Measurements from ENCODE around the gene IL7R.
"Not testable (repeated sequence)": the region's sequence is repeated elsewhere in the genome, so short reads cannot be mapped to it uniquely, and the experiment has no call there.

The IL7R gene

DNA sequence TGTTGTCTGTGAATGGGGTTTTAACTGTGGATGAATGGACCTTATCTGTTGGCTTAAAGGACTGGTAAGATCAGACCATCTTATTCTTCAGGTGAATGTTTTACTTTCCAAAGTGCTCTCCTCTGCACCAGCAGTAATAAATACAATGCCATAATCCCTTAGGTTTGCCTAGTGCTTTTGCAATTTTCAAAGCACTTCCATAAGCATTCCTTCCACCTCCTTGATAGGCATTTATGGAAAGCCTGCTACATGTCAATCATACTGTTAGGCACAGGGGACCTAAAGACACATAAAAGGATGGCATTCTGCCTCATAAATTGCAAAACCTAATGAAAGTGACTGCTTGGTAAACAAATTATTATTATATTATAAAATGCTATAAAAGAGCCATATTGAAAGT, 21.4 kb downstream of the IL7R start:
- DNase-seq = no peak

DNA sequence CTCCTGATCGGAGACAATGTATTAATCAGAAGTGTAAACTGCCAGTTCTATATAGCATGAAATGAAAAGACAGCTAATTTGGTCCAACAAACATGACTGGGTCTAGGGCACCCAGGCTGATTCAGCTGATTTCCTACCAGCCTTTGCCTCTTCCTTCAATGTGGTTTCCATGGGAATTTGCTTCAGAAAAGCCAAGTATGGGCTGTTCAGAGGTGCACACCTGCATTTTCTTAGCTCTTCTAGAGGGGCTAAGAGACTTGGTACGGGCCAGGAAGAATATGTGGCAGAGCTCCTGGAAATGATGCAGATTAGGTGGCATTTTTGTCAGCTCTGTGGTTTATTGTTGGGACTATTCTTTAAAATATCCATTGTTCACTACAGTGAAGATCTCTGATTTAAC, 22.4 kb downstream of the IL7R start:
- DNase-seq = no peak

DNA sequence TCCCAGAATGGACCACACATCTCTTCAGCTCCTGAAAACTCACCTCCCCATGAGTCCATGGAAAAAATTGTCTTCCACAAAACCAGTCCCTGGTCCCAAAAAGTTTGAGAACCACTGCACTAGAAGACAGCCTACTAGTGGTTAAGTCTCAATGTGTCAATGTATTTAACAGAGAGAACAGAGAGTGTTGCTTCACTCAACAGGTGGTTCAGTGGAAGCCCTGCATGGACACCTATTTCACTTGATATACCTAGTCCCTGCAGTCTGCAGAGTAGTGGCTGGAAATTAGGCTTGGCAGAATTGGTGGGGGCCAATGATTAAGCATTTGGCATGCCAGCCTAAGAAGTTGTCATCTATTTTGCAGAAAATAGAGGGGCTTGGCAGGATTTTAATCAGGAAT, 23.0 kb downstream of the IL7R start:
- no peak for DNase-seq

DNA sequence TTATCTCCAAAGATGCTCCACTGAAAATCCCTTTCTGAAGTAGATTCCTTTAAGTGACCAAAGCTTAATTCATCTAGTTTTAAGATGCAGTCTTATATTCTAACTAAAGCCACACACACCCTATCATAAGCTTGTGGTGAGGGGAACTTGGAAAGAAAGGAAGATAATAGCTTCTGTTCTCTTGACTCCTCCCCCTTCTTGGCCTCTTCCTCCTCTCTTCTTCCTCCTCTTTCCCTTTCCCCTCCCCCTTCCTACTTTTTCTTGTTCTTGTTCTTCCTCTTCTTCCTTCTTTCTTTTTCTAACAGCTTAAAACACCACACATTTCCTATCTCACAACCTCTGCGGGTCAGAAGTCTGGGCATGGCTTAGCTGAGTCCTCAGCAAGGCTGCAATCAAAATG, 23.5 kb downstream of the IL7R start:
- no peak for DNase-seq

DNA sequence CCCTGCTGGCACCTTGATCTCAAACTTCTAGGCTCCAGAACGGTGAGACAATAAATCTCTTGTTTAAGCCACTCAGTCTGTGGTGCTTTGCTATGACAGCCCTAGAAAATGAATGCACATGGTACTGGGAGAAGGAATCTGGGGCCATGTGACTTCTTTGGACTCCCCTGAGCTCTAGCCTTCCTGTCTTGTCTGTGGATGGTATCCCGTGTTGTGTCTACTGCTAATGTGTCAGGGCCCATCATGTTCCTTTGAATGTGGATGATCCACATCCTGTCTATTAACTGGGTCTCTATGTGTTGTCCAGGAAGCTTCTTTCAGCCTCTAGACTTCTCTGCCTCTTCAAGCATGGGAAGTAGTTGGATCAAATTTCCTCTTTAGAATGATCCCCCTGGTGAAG, 25.1 kb downstream of the IL7R start:
- no peak for DNase-seq

DNA sequence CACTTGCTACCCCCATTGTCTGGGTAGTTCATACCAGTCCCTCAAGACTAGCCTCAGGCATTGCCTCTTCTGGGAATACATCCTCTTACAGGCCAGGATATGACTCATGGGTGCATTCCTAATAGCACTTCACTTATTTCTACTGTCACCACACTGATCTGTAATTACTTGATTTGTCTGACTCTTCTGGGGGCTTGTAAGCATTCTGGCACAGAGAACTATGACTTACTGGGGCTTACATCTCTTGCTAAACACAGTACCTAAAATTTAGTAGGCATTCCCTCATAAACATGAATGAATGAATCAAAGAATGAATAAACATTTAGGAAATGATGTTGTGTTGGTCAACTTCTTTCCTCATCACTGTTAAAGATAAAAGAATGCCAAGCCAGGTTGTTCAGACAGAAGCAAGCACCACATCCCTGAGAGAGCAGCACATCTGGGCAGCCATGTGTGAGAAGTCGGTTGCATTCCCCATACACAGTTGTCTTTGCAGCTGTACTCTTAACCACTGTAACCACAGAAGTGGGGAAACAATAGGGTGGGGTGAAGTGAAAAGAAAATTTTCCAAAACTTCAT, 27.6 kb downstream of the IL7R start:
- no peak for DNase-seq

DNA sequence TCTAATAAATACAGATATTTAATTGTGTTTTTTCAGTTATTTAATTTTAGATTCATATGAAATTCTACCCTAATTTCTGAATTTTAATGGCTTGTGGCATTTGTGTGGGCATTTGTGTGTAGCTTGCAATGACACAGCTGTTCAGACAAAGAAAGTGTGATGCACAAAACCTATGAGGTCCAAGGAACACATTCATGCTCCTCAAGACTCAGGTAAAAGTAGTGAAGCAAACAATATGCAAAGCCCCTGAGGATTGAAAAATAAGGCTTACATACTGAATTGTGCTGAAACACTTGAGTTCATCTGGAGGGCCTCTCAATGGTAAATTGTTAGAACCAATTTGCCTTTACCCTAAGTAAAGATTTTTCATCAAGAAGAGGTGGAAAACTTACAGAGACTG, 28.1 kb downstream of the IL7R start:
- no peak for DNase-seq

DNA sequence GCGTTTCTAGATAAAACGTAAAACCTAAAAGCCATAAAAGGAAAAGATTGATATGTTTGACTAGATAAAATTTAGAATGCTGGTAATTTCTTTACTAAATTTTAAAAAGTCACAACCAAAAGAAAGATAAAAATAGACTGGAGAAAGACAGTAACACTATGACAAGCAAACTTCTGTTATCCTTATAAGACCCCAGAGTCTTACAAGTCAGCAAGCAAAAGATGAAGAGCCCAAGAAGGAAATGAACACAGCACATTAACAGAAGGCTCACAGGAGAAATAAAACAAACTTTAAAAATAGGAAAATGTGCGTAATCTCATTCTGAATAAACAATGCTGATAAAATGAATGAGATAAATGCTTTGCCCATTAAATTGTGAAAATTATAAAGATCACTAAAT, 29.7 kb downstream of the IL7R start:
- DNase-seq = no peak

DNA sequence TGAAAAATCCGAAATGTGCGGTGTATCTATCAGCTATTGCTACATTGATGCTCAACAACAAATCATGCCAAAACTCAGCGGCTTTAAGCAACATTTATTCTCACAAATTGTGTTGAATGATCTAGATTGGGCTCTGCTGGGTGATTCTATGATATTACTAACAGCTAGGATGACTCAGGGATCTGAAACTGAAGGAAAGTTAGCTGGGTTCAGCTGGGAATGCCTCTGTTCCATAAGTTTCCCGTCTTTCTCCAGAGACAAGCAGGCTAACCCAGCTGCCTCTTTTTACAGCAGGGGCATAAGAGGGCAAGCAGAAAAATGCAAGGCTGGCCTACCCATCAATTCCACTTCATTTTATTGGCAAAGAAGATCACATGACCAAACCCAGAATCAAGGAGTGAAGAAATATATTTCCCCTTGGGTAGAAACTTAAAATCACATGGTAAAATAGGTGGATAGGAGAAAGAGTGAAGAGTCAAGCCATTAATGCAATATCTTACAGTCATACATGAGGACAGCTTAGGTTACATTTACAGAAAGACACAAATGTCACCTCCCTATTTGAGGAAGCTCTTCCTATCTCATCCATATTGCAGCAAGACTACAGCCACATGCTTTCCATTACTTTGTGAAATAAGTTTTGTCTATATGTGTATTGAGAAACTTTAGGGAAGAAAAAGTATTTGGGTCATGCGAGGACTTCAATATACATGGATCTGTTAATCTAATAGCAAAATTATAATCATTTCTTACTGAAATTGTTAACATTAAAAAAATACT, 30.8 kb downstream of the IL7R start:
- no peak for DNase-seq

DNA sequence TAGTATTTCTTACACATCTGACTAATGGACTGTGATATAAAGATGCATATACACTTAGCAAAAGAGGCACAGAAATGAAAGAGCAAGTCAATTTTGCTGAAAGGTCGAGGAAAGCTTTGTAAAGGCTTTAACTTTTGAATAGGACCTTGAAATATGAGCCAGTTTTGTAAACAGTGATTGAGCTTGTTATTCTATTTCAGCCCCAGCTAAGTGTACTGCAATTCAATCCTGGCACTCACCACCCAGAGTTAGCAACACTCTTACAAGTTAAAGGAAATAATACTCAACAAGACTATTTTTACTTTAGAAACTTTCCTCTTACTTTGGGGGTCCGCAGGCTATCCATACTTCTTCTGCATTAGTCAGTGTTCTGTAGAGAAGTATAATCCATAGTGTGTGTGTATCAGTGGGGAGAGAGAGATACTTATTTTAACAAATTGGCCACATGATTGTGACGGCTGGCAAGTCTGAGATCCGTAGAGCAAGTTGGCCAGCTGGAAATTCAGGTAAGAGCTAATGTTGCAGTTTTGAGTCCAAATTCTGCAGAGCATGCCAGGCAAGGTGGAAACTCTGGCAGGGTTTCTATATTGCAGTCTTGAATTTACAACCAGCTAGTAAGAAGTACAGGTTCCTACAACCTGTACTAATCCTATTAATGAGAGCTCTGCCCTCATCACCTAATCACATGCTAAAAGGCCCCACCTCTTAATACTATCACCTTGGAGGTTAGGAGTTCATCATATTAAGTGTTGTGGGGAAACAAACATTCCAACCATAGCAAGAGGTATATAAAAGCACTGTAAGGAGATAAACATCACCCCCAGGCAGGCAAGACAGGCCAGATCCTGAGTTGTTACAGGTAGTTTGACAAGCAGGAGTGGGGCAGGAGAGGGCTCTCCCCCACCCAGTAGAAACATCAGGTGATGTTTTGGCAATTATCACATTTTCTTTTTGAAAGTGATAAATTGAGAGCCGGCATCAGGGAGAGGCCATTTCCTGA, 33.6 kb downstream of the IL7R start:
- DNase-seq = no peak

DNA sequence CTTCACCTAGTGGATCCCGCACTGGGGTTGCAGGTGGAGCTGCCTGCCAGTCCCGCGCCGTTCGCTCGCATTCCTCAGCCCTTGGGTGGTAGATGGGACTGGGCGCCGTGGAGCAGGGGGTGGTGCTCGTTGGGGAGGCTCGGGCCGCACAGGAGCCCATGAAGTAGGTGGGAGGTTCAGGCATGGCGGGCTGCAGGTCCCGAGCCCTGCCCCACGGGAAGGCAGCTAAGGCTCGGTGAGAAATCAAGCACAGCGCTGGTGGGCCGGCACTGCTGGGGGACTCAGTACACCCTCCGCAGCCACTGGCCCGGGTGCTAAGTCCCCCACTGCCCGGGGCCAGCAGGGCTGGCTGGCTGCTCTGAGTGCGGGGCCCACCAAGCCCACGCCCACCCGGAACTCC, 36.1 kb downstream of the IL7R start:
- DNase-seq = not testable (repeated sequence)

DNA sequence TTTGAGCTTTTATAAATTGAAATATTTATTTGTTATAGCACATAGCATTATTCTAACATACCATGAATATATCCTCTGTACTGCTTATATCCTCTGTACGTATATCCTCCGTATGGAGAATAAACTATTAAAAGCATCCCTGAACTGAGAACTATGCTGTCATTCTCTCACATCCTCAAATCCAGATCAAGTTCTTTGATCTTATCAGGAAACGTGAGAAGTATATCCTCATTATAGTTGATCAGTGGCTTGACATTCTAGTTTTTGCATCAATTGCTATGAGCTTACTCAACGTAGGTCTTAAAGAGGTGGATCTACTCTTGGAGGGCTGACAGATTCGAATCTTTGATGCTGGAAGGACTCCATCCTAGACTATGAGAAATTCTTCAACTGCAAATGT, 37.4 kb downstream of the IL7R start:
- no peak for DNase-seq

DNA sequence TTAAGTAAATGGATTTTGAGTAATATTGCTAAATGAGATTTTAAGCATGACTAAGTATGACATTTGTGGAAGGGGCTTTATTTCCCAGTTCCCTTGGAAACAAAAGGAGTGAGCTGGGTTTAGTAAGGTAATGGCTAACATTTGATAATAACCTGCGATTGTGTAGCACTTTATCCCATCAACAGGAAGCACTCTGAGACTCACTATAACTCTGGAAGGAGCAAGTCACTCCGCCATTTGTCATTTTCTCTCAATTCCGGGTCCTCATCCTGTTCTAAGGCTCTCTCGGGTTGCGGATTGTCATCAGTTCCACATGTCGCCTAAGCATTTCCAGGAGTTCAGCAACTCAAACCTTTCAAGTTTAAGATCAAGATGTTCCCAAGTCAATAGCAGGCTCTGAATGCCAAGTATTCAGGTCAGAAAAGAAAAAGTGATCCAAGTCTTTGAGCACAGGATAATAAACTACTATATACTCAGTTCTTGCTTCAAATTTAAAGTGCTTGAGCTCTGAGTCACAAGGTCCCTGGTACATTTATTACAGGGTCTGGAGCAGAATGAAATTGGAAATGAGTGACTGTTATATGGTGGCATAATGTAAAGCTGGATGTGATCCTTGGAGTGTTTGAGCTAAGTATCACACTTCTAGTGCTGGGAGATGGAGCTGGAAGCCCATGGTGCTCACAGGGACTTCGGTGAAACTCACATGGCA, 42.4 kb downstream of the IL7R start:
- DNase-seq = no peak

DNA sequence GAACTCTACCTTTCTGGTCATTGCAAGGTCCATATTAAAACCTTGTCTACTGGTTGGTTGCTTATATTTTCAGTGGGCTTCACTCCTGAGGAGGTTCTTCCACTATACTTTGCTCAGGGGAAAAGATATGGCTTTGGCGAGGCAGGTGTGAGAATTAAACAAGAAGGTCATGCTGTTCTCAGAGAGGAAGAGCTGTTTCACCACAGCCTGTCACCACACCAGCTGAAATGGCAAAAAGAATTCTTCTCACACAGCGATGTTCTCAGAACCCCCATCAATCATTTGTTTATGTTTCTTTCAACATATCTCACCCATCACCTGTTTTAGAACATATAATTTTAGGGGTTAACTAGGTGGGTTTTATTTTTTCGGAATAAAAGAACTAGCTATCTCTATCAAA, 43.1 kb downstream of the IL7R start:
- DNase-seq = no peak

DNA sequence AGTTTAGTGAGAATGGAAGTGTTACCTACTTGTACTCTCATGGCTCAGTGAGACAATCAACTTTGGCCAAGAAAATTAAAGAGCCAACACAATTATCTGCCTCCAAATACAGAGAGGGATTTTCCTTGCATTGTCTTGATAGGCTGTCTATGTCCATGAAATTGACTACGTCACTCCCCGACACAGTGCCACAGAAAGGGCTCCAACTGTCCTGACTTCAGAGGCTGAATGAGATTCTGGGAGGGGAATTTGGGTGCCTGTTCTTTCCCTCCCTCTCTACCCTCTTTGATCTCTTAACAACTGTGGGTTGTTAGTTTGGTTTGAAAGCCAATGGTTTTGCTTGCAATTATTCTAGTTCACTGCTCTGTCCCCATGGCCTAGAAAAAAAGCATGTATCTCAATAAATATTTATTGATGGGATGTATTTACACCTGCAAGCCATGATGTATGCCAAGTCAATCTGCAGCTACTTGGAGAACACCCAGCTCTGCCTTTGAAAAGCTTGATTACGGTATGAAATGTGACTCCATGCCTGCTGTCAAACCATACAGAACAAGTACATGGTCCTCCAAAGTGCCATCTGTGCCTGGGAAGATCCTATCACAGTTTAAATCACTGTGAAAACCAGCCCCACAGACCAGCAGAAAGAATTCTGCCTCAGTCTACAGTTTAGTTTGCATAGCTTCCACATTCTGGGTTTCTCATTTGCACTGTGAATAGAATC, 44.4 kb downstream of the IL7R start:
- no peak for DNase-seq

DNA sequence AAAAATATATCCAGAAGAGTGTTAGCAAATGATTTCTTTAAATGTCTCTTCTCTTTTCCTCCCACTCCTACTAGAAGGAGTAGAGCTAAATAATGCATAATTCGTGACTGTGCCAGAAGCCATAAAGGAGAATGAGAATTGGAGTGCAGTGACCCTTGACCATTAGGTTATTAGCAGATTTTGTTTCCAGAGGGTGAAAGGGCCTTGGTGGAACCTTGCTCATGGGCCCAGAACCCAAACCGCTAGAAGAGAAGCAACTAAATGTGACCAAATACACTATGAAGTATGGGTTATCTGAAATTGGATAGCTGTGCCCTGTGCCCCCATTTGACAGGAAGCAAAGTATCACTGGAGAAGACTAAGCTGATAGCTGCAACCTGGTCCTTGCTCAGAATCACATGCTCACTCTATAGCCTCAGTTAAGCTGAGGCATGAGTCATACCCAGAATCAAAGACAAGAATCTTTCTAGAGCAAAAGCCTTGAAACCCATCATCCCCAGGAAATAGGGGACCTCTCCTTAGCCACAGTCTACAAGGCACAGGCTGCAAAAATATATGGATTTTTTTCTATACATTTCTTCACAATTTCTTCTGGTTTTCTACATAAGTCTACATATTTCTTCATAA, 45.5 kb downstream of the IL7R start:
- DNase-seq = no peak

DNA sequence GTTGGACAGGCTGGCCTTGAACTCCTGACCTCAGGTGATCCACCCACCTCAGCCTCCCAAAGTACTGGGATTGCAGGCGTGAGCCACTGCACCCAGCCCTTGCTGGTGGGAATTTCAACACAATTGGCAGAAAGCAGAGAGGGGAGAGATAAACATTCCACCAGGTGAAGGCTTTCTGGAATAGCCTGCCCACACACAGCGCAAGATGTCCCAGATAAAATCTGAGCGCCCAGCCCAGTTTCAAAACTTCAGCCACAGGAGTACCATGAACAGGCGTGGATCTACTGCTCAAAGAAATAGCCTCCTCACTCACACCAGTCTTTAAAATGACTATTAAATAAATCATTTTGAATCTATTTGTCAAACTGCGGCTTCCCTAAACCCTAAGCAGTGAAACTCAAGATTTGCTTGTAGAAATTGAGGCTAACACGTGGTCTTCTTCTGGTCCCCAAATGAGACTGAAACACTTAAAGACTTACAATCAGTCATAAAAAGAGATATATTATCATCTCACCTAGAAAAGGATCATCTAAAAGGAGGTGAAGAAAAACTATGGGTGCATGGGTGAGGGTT, 47.0 kb downstream of the IL7R start:
- DNase-seq = no peak

DNA sequence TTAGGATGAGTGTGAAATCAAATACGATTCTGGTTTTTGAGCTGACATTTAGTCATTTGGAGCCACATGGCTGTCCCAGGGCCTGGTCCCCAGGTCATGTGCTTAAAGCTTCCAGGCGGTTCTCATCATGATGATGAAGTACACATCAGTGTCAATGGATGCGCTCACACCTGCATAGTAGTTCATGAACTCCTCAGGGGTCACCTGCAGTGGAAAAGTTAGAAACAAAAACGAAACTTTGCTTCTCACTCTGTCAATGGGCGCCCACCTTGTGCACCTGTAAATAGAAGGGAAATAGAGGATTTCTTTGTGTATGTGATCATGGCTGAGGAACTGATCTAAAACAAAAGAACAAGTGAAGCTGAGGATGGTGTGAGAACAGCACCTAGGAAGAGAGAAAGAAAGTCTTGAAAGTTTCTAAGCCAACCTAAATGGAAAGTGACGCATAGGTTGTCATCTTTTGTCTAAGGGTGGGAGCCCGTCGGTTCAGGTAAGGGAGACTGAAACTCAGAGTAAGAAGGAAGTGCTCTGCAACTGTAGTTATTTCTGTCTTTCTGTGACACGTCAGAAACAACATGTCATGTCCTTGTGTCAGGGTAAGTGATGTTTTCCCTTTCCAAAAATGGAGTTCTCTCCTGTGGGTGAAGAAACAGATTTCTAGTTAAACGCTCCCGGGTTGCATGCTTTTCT, 47.9 kb downstream of the IL7R start:
- no peak for DNase-seq

DNA sequence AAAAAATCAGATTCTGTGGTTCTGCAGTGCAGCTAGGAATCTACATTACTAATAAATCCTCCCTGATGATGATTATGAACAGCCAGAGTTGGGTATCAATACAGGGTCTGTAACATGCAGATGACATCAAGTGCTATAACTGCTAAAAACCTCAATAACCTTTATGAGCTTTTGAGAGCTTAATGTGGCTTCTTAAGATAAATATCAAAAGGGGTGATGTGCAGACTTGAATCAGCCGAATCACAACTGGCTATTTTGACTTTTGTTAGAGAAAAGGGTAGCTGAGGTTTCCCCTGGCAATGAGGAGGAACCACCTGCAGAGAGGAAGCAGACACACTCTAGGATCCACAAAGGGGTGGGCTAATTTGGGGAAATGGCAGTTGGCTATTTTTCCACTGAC, 51.5 kb downstream of the IL7R start:
- no peak for DNase-seq

DNA sequence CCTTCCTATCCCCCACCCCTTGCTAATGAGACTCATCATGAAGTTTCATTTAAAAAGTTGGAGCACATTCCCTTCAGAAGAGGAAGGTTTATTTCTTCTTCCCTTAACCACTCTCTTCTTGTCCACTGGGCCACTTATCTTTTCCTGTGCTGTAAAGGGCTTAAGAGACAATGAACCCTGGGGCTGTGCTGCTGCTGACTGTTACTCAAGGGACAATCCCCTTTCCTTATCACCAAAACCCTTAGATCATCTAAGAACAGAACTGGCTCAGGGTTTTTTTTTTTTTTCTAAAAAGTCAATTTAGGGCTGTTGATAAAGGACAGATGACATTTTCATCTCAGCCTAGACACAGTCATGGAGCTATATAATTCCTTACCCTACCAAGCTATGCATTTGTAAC, 52.1 kb downstream of the IL7R start:
- DNase-seq = no peak

DNA sequence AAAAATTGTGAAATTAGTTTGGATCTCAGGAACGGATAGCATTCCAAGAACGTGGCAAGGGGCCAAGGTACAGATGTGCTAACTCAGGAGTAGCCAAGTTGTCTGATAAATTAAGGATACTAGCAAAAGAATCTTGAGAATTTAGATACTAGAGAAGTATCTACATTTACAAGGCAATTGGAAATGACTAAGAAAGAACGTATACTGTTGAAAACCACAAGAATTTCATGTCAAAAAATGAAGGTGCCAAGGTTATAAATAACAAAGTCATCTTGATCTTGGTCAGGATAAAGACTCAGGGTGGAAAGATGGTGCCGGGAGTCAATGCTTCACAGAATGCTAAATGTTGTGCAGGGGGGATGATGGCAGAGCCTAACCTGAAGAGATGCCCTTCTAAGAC, 62.5 kb downstream of the IL7R start:
- DNase-seq = no peak
